ENCODE data around the gene ANTXR1.

DNA sequence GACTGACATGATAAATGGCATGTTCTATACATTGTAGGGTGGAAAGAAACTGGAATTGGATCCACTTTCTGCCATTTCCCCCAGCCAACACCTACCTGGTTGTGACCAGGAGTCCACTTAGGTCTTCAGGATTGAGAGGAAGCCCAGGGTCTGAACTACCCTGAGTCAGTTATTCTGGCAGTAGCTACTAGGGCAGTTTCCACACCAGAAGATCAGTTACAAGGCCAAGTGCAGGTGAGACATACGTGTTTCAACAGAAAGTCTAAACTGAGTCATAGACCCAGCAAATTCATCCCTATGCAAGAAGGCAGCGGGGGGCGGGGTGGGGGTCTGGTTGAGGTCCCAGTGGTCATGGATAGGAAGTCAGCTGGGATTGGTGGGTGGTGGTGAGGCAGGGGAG is 21.9 kb downstream of the ANTXR1 start:
- no peak for TF ChIP-seq NRF1 (IDR thresholded peaks at IDR 0.05; ENCODE audit: low read depth, low read length)
- no peak for TF ChIP-seq SIN3A (conservative IDR thresholded peaks at IDR 0.05 in 1 of 2, IDR thresholded peaks at IDR 0.05 in 1 of 2; ENCODE audit: low read depth in 1 of 2, low read length in 2 of 2)
- no peak for TF ChIP-seq JUN (IDR thresholded peaks at IDR 0.05; ENCODE audit: low read depth, low read length)
- TF ChIP-seq, protein P1, sequence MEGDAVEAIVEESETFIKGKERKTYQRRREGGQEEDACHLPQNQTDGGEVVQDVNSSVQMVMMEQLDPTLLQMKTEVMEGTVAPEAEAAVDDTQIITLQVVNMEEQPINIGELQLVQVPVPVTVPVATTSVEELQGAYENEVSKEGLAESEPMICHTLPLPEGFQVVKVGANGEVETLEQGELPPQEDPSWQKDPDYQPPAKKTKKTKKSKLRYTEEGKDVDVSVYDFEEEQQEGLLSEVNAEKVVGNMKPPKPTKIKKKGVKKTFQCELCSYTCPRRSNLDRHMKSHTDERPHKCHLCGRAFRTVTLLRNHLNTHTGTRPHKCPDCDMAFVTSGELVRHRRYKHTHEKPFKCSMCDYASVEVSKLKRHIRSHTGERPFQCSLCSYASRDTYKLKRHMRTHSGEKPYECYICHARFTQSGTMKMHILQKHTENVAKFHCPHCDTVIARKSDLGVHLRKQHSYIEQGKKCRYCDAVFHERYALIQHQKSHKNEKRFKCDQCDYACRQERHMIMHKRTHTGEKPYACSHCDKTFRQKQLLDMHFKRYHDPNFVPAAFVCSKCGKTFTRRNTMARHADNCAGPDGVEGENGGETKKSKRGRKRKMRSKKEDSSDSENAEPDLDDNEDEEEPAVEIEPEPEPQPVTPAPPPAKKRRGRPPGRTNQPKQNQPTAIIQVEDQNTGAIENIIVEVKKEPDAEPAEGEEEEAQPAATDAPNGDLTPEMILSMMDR (IDR thresholded peaks at IDR 0.05; ENCODE audit: control extremely low read depth in 1 of 3, insufficient read depth in 1 of 3, low read depth in 1 of 3, low read length in 3 of 3), result no peak
- no peak for TF ChIP-seq POLR2A (IDR thresholded peaks at IDR 0.05; ENCODE audit: control extremely low read depth in 1 of 2, low read depth in 2 of 2, low read length in 2 of 2)
- TF ChIP-seq EP300 (IDR thresholded peaks at IDR 0.05; ENCODE audit: borderline replicate concordance in 1 of 2, low read depth in 2 of 2, low read length in 2 of 2), result no peak
- TF ChIP-seq POLR2AphosphoS5 (IDR thresholded peaks at IDR 0.05; ENCODE audit: low read depth, low read length), result no peak
- no peak for TF ChIP-seq EGR1 (IDR thresholded peaks at IDR 0.05; ENCODE audit: borderline replicate concordance, low read depth, low read length)
- TF ChIP-seq, protein P2, sequence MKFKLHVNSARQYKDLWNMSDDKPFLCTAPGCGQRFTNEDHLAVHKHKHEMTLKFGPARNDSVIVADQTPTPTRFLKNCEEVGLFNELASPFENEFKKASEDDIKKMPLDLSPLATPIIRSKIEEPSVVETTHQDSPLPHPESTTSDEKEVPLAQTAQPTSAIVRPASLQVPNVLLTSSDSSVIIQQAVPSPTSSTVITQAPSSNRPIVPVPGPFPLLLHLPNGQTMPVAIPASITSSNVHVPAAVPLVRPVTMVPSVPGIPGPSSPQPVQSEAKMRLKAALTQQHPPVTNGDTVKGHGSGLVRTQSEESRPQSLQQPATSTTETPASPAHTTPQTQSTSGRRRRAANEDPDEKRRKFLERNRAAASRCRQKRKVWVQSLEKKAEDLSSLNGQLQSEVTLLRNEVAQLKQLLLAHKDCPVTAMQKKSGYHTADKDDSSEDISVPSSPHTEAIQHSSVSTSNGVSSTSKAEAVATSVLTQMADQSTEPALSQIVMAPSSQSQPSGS (IDR thresholded peaks at IDR 0.05; ENCODE audit: low read length), result no peak
- no peak for TF ChIP-seq PHF8 (conservative IDR thresholded peaks at IDR 0.05; ENCODE audit: low read depth, low read length)
- TF ChIP-seq CREB1 (IDR thresholded peaks at IDR 0.05), result no peak
- TF ChIP-seq RAD21 (IDR thresholded peaks at IDR 0.05 in 1 of 2, conservative IDR thresholded peaks at IDR 0.05 in 1 of 2; ENCODE audit: low read depth in 2 of 2, low read length in 2 of 2), result no peak

Measured in H1 (cell line).